PFSK-1 (cell line): ENCODE measurements around the gene MORC3.

Experiments used
- POLR2AphosphoS5 ChIP-seq: IDR thresholded peaks from 2 replicates; pipeline ENCODE4 v1.6.1; 2012; ENCODE audit warnings: low read depth, mild to moderate bottlenecking, control low read depth, low read length, moderate library complexity
- REST ChIP-seq, 2 experiments: IDR thresholded peaks; 2 replicates each; pipeline versions ENCODE4 v1.6.1 to v1.8.0; 2011 to 2012; ENCODE audit warnings: low read depth in 2 of 2, low read length in 2 of 2, control low read depth in 1 of 2, inconsistent platforms in 1 of 2, mild to moderate bottlenecking in 1 of 2, moderate library complexity in 1 of 2; ENCODE audit not compliant: insufficient read depth in 1 of 2
- SIN3A ChIP-seq: IDR thresholded peaks from 2 replicates; pipeline ENCODE4 v1.6.1; 2012; ENCODE audit warnings: mild to moderate bottlenecking, low read length, moderate library complexity, borderline replicate concordance; ENCODE audit not compliant: insufficient read depth
- TAF1 ChIP-seq: IDR thresholded peaks from 2 replicates; pipeline ENCODE4 v1.6.1; 2012; ENCODE audit warnings: low read length, control low read depth, borderline replicate concordance; ENCODE audit not compliant: insufficient read depth

DNA sequence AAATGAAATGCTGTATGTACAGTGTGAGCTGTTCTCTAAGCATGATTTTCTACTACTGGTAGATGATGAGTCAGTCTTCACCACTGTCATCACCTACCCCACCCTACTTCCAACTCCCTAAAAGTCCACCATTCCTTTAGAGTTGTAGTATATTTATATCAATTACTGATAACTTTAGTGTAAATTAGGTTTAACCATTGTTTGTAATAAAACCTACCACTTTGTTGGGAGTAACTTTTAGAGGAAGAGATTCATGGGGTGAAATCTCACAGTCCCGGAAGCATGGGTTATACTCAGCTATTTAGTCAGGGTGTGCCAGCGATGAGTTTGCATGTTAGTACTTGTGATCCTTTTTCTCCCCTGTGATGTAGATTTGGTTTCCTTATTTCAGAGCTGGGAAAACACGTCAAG is 17.1 kb downstream of the MORC3 start:
- no peak for TF ChIP-seq POLR2AphosphoS5
- TF ChIP-seq TAF1 = no peak
- TF ChIP-seq SIN3A = no peak
- no peak for TF ChIP-seq REST (IDR thresholded peaks at IDR 0.05; ENCODE audit: insufficient read depth in 1 of 2, low read depth in 2 of 2, low read length in 2 of 2)
